GM12801 (cell line): Measurements from ENCODE around the gene TCF4.

Experiments used
- TF ChIP-seq, protein P1 (sequence below): IDR thresholded peaks from one replicate; pipeline ENCODE4 v1.5.1; 2011; ENCODE audit warnings: control low read depth; ENCODE audit not compliant: insufficient read length; ENCODE audit errors: extremely low read depth

The TCF4 gene

DNA sequence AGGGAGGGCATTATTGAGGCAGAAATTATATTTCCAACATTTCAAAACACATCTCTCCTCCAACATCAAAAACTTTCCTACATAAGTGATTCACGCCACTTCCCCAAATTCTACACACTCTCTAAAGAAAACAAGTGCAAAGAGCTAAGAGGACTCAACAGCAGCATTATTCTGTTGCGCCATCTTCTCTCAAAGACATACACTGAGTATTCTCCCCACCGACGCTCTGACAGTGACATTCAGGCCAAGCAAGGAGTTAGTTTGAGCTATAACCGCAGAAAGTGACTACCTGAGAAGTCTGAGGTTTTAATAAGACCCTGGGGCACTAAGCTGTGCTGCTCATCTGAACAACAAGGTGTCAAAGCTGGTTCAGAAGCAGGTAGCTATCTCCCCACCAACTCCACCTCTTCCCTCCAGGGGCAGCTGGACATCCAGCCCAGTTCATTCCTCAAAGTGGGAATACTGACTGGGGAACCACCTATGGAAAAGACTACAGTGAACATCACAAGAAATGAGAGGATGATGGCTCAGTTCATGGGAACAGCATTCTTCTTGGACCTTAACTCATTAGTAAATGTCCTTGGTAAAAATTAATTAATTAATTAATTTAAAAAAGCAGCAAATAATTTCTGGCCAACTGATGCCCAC lies 319.2 kb downstream of the TCF4 start:
- TF ChIP-seq, protein P1, sequence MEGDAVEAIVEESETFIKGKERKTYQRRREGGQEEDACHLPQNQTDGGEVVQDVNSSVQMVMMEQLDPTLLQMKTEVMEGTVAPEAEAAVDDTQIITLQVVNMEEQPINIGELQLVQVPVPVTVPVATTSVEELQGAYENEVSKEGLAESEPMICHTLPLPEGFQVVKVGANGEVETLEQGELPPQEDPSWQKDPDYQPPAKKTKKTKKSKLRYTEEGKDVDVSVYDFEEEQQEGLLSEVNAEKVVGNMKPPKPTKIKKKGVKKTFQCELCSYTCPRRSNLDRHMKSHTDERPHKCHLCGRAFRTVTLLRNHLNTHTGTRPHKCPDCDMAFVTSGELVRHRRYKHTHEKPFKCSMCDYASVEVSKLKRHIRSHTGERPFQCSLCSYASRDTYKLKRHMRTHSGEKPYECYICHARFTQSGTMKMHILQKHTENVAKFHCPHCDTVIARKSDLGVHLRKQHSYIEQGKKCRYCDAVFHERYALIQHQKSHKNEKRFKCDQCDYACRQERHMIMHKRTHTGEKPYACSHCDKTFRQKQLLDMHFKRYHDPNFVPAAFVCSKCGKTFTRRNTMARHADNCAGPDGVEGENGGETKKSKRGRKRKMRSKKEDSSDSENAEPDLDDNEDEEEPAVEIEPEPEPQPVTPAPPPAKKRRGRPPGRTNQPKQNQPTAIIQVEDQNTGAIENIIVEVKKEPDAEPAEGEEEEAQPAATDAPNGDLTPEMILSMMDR, result no peak

DNA sequence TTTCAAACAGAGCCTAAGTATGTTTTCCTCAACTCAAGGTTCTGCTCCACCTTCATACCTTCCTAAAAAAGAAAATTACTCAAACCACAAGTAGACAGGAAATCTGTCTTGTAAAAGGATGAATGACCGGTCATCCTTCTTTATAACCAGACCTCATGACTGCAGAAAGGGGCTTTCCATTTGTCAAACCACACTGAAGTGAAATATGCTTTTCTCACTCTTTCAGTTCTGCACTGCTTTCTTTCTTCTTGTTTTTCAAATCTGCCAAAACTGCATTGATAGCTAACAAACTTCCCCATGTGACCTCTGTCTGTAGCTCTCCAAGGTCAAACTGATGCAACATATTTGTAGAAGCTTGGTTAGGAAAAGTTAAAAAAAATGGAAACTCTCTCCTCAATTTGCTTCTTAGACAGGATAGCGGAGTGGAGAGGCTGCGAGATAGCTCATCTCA lies 319.8 kb downstream of the TCF4 start:
- TF ChIP-seq, protein P1, result no peak

DNA sequence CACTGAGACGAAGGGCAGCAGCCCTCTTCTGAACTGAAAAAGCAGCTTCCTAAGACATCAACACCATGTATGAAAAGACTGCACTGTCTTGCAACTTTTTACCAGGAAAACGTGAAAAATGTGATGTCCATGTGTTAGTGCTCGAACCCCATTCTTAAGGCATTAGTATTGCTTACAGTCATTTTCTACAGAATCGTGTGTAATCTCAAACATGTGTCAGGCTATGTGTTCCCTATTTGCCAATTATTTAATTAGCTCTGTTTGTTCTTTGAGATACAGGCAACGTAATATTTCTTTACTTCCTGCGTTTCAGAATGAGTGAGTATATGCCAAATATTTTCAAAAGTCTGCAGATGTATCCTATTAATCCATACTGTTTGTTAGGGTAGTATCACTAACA lies 321.0 kb downstream of the TCF4 start:
- TF ChIP-seq, protein P1, result no peak

DNA sequence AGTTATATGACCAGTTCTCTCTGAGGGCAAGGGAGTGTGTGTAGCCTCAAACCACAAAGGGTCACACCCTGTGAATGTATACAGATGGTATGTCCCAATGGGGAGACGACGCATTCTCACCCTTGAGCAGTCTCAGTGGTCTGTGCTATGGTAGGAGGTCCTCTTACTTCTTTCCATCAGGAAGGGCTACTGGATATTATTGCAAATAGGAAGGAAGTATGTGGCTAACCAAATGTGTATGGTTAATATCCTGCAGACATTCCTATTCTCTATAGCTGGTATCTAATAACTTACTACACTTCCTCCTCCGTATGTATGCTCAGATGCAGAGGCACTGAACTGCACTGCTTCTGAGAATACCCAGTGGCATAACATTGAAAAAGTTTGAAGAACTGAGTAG lies 322.0 kb downstream of the TCF4 start:
- TF ChIP-seq, protein P1, result no peak

DNA sequence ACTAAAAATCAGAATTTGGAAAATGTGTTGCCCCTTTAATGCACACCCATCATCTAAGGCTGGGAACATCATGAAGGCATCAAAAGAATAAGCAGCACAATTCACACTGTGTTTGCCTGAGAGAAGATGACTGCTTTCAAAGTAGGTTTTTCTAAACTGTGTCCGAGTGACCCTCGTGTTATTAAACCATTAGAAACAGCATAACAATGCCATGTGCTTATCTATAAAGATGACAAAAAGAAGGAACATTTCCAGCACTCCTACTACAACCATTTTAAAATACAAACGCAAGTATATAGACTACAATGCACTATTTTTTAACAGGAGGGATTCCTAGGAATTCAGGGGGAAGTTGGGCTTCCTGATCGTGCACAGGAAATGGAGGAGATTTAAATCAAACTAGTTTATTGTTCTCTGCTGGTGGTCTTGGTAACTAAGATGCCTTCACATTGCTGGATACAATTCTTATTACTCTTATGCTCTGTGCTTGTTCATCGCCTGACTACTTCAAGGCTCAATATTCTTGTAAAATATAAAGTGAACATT lies 322.8 kb downstream of the TCF4 start:
- TF ChIP-seq, protein P1, result no peak

DNA sequence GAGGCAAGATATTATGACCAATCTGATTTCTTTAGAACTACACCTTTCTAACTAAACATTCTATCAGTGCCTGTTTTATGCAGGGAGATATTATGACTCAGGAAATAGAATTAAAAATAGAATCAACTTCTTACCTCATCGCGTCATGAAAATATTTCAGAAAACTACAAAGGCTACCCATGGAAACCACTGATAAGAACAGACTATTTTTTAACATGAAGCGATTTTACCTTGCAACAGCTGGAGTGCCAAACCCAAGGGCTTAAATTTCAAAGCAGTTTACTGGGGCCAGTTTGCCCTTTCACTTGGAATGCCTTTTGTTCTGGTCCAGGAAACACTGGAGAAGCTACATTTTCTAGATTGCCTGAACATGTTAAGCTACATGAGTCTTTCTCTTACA lies 323.9 kb downstream of the TCF4 start:
- TF ChIP-seq, protein P1, result no peak

DNA sequence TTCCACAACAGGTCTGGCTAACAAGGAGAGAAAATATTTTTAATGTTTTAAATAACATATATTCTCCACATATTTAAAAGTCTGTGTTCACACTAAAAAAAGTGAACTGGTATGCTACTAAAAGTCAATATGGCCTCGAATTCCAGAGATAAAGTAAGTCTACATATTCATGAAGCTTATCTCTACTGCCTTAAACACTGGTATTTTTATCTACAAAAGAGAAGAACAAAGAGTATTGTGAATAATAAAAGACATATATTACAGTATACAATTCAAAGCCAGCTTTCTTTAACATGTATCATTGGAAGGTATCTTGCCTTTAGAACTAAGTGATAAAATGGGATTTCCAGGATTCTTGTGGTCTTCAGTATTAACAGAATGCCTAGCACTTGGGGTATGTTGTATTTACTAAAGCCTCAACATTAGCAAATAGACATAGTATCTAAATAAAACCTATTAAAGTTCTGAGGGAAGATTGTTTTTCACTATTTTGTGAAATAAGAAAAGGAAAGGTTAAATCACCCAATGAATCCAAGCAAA lies 325.9 kb downstream of the TCF4 start:
- TF ChIP-seq, protein P1, result no peak
